ENCODE data around the gene OTX2.

DNA sequence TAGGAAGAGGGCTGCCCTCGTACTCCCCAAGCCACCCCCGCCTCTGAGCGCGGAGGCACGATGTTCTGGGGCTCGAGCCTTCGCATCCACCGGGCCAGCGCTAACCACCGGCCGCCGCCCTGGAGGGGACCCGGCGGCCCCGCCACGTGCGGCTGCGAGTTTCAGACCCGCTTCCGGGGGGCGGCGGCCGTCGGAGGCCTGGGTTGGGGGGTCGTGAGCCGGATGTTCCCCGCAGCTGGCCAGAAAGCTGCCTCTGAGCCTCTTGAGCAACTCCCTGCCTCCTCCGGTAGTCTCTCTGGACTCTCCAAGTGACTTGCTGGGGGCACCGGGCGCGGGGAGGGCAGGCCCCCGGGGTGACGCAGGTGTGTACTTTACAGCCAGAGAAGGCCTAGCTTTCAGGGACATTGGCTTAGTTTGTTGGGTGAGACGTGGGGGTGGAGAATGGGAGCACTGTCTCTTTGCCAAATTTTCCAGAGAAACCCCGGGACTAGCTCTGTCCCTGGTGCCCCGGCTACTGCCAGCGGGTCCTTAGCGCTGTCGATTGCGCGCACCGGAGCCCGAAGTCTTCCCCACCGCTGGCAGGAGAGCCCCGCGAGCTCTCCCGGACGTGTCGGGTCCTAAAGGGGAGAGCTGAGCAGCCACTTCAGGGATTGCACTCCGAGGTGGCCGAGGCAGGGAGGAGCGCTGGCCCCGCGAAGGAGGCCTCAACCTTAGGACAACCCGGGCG is 15.6 kb downstream of the OTX2 start:
- TF ChIP-seq CTCF (IDR thresholded peaks at IDR 0.05) (no peak), POLR2A (IDR thresholded peaks at IDR 0.05) (no peak)

All from tibial nerve (tissue), 3 donors.